GM19025 (cell line): ENCODE measurements around the gene DLEC1.
"Not testable (repeated sequence)": the region's sequence is repeated elsewhere in the genome, so short reads cannot be mapped to it uniquely, and the experiment has no call there.

ENCODE experiments used
- ATAC-seq: cut with Tn5 transposase; IDR thresholded peaks from one replicate; pipeline ENCODE4 v1.9.1; 2021; ENCODE audit warnings: mild to moderate bottlenecking, low read depth, moderate library complexity; ENCODE audit not compliant: unreplicated experiment

DLEC1 gene

DNA sequence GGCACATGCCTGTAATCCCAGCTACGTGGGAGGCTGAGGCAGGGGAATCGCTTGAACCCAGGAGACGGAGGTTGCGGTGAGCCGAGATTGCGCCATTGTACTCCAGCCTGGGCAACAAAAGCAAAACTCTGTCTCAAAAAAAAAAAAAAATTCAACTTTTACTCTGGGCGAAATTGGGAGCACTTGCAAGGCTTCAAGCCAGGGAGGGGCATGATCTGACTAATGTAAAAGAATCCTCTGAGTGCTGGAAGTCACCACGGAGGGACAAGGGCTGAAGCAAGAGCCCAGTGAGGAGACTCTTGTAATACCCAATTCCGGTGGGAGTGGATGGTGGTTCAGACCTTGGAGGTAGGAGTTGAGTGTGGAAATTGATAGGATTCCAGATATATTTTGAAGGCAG is 4.7 kb upstream of the DLEC1 start:
- ATAC-seq: not testable (repeated sequence)

DNA sequence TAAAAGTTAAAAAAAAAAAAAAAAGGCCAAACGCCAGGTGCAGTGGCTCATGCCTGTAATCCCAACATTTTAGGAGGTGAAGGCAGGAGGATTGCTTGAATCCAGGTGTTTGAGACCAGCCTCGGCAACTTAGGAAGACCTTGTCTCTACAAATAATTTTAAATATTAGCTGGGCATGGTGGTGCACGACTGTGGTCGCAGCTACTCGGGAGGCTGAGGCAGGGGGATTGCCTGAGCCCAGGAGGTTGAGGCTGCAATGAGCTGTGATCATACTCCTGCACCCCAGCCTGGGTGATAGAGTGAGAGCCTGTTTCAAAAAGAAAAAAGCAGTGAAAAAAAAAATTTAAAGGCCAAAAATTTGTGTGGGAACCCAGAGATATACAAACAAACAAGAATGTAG is 2.7 kb upstream of the DLEC1 start:
- ATAC-seq: no peak

DNA sequence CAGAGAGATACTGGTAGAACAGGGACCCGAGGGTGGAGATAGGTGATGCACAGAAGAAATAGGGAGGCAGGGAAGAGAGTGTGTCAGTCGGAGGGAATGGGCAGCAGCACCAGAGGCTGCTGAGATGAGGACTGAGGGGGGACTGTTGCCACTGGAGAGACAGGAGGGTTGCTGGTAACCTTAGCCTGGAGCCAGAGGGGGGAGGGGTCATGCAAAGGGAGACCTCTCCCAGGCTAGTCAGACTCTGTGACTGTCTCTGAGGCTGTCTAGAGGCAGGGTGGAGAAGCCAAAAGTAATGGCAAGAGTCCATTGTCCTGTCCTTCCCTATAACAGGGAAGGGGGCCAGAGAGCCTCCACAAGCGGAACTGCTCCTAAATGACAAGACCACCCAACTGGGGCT is 2.1 kb upstream of the DLEC1 start:
- no peak for ATAC-seq

DNA sequence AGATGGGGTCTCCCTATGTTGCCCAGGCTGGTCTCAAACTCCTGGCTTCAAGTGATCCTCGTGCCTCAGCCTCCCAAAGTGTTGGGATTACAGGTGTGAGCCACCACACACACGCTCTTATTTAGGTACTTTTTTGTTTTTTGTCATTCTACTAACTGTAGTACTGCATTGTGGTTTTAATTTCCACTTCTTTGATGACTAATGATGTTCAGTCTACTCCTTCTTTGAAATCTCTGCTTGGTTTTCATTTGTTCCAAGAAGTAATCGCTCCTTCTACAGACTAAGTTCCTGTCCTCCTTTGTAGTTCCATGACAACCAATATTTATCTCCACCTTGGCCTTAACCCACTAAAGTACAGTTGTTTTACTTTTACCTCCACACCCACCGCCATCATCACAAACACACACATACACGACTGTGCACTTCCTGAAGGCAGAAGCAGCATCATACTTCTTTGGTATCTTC is 529 bp upstream of the DLEC1 start:
- ATAC-seq: no peak

DNA sequence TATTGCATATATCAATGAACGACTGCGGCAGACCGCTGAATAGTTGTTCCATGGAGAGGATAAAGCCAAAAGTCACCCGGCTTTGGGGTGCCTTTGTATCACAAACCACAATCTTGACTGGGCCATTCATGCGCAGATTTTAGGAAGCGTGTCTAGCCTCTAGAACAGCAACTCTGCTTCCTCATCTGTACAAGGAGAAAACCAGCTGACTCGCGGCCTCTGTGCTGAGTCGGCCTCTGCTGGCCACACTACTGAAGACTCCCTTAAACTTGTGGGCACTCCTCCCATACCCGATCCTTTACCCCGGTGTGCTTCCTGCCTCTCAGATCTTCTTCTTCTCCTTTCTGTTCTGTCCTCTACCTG is 872 bp downstream of the DLEC1 start:
- ATAC-seq: peak; percentile 38

DNA sequence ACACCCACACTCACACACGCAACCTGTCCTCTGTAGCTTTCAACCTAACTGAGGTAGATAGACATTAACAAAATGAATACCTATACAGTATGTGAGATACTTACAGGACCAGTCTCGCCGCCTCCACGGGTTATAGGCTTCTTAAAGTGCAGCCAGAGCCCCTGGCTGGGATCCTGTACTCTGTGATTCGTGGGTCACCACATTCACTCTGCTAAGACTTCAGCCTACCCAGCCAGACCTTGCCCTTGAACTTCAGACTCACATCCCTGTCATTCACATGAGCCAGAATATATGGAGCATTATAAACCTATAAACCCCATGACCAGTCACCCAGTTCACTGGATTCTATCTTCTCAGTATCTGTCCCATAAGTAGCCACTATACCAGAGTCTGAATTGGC is 1.4 kb downstream of the DLEC1 start:
- ATAC-seq: no peak

DNA sequence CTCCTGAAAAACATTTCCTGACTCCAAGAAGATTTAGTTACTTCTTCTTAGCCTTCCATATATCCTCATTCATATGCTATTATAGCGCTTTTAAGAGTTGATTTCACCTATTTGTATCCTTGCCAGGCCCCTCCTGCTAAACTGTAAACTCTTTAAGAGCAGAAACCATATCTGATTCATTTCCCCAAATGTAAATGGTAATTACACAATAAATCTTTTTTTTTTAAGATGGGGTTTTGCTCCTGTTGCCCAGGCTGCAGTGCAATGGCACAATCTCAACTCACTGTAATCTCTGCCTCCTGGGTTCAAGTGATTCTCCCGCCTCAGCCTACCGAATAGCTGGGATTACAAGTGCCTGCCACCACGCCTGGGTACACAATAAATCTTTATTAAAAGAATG is 4.5 kb downstream of the DLEC1 start:
- no peak for ATAC-seq

DNA sequence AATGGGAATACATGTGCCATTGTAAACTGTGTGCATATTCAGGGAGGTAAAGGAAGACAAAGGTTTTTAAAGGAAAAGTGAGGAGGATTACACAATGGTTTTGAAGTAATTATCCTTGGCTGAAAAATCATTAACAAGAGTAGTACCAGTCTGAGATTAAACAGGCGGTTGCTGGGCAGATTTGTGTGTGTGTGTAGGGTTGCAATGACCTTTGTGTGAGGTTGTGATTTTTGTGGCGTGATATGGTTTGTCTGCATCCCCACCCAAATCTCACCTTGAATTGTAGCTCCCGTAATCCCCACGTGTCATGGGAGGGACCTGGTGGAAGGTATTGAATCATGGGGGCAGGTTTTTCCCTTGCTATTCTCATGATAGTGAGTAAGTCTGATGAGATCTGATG is 7.0 kb downstream of the DLEC1 start:
- ATAC-seq: no peak

DNA sequence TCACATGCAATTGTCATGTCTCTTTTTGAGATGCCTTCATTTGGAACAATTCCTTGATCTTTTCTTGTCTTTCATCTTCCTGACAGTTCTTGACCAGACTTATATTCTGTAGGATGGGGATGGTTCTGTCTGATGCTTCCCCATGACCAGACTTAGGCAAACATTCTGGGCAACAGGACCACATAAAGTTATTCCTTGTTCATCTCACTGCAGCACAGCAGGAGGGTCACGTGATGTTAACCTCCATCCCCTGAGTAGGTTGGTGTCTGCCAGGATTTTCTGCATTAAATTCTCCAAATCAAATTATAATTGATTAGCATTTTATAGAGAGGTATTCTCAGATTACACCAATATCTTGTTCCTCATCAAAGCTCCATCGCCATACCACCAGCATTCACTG is 7.8 kb downstream of the DLEC1 start:
- no peak for ATAC-seq

DNA sequence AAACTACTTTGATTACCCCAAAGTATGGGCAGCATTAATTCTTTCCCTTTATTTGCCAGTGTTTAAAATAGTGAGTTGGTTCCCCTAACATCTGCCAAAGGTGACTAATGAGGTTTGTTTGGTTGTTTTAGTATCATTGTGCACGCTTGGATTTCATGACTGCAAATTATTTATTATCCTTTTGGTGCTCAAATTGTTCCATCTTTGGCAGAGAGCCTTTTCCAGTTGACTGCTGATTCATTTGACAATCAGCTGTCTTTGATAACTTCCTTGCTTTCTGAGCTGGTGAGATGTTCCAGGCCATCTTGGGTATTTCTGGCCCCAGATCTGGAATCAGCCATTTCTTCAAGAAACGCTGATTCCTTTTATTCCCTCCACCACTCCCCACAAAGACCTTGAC is 8.9 kb downstream of the DLEC1 start:
- no peak for ATAC-seq

DNA sequence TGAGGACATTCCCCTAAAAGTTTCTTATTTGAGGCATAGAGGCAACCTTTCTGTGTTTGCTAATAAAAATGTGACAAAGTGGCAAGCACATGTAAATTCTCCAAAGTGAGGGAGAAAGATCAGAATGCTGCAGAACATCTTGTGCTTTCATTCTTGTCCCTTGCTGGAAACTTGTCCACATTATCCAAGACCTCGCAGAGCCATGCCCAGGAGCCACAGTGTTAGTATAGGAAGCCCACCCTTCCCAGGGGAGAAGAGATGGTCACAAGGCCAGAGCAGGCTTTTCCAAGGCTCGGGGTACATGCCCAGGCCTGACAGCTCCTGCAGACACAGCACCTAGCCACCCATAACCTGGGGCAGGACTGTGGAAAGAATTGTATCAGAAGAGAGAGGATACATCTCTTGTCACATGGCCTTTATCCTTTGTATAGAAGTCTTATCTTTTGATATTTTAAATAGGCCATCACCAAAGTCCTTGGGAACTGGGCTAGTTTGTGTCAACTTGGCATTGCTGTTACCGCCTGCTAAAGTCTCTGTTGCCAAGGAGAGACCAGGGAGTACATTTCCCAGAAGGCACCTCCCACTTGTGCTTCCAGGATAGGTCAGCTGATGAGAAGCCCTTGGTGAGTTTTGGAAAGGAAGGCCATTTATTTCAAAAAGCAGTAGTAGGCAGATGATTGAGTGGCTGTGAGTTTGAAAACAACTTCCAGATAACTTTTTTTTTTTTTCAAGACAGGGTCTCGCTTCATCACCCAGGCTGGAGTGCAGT is 10.5 kb downstream of the DLEC1 start:
- ATAC-seq: no peak

DNA sequence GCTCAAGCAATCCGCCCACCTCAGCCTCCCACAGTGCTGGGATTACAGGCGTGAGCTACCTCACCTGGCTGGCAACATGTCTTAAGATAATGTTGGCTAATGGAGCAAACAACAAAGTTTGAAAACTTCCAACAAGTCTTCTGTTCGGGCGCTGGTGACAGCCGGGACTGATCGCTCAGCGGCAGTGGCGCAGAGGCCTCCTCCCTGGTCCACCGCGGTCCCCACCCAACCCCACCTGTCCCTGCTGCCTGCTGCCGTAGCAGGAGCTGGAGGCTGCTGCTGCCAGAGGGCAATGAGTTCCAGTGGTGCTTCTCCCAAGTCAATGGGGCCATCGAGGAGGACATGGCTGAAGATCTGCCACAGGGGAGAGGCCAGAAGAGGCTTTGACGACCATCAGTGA is 12.1 kb downstream of the DLEC1 start:
- no peak for ATAC-seq

DNA sequence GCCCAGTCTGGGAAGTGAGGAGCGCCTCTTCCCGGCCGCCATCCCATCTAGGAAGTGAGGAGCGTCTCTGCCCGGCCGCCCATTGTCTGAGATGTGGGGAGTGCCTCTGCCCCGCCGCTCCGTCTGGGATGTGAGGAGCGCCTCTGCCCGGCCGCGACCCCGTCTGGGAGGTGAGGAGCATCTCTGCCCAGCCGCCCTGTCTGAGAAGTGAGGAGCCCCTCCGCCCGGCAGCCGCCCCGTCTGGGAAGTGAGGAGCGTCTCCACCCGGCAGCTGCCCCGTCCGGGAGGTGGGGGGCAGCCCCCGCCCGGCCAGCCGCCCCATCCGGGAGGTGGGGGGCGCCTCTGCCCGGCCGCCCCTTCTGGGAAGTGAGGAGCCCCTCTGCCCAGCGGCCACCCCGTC is 14.3 kb downstream of the DLEC1 start:
- ATAC-seq: not testable (repeated sequence)

DNA sequence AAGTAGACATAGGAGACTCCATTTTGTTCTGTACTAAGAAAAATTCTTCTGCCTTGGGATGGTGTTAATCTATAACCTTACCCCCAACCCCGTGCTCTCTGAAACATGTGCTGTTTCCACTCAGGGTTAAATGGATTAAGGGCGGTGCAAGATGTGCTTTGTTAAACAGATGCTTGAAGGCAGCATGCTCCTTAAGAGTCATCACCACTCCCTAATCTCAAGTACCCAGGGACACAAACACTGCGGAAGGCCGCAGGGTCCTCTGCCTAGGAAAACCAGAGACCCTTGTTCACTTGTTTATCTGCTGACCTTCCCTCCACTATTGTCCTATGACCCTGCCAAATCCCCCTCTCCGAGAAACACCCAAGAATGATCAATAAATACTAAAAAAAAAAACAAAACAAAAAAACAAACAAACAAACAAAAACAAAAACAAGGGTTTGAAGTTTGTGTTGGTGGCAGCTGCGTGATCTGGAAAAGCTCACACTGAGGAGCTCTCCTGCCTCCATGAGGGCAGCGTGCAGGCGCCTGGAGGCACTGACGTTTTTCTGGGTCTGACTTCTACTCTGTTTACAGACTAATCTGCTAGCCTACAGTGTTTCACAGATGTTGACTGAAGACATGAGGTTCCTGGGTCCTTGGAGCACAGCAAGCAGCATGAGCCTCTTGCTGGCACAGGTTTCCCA is 14.9 kb downstream of the DLEC1 start:
- not testable (repeated sequence) for ATAC-seq

DNA sequence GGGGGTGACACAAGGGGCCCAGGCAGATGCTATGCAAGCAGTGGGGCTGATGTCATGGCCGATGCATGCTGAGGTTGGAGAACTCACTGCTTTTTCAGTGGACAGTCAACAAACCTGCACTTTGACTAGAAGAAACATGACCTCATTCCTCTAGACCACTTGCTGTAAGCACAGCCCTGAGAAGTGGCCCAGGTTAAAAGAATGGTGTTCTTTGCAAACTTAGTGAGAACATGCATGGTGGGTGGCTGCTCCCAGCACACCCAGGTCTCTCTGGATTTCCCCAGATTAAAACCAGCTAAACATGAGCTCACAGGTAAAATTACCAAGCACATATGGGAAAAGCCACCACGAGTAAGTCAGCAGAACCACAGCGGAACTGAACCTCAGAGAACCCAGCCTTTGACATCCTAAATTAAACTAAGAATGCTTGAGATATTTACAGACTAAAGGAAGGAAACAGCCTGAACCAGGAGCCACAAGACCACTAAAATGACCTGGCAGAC is 15.5 kb downstream of the DLEC1 start:
- ATAC-seq: no peak

DNA sequence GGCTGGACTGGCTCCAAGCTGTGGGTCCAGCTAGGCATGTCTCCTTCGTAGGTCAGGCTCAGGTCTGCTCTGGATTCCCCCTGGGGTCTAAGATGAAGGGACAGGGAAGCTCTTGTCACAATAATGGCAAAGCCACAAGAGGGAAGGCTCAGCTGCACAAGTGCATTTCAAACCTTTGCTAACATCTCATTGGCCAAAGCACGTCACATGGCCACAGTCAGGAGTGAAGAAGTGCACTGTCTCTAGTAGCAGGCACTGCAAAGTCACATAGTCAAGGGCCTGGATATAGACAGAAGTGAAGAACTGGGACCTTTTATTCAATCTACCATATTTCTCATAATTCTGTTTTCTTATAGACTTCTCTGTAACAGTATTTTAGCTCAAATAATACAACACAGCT is 20.1 kb downstream of the DLEC1 start:
- no peak for ATAC-seq

DNA sequence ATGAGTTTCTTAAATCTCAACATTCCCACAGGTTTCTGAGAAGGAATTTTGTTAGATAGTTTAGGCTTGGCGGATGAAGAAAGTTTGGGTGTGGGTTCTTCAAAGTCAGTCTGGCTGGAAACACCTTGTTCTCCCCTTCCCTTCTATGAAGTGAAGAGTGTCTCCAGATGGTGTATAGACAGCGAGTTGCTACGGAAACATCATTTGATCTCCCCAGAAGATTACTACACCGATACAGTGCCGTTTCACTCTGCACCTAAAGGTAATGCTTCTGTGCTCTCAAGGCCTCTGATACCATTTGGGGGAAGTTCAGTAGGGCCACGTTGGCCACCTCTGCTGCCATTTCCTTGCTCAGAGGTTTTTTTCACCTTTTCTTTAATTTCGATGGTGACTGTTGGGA is 20.6 kb downstream of the DLEC1 start:
- ATAC-seq: no peak

DNA sequence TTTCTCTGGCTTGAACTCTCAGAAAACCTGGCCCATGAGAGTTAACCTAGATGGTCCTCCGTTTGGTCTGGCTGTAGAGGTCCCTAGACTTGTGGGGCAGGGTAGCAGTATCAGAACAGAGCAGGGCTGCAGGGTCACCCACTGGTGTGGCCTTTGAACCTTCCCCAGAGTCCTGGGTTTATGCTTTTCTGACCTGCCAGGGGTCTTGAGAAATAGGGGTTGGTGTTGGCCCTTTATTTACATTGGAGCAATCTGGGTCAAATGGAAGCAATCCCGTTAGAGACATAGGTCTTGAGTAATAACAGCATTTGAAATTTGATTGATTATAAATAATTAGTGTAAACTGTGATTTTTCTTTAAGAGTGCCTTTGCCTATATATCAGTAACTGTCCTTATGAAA is 23.8 kb downstream of the DLEC1 start:
- ATAC-seq: no peak

DNA sequence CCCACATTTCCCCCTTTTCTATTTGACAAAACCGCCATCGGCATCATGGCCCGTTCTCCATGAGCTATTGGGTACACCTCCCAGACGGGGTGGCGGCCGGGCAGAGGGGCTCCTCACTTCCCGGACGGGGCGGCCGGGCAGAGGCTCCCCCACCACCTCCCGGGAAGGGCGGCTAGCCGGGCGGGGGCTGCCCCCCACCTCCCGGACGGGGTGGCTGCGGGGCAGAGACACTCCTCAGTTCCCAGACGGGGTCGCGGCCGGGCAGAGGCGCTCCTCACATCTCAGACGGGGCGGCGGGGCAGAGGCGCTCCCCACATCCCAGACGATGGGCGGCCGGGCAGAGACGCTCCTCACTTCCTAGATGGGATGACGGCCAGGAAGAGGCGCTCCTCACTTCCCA is 25.4 kb downstream of the DLEC1 start:
- ATAC-seq: not testable (repeated sequence)

DNA sequence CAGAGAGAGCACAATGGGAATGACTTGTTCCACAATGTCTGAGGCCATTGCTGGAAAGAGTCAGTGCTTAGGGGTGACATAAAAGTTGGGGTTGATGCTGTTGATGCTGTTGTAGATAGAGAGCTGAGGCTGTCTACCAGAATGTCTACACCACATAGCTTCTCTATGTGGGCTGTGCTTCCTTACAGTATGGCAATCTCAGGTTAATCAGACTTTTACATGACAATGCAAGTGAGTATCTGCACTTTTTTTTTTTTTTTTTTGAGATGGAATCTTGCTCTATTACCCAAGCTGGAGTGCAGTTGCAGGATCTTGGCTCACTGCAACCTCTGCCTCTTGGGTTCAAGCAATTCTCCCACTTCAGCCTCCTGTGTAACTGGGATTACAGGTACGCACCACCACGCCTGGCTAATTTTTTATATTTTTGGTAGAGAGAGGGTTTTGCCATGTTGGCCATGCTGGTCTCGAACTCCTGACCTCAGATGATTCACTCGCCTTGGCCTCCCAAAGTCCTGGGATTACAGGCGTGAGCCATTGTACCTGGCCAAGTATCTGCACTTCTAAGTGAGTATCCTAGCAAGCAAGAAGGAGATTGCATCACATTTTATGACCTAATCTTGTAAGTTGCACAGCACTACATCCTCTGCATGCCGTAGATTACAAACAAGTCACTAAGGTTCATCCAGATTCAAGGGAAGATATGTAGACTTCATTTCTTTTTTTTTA is 28.7 kb downstream of the DLEC1 start:
- no peak for ATAC-seq

DNA sequence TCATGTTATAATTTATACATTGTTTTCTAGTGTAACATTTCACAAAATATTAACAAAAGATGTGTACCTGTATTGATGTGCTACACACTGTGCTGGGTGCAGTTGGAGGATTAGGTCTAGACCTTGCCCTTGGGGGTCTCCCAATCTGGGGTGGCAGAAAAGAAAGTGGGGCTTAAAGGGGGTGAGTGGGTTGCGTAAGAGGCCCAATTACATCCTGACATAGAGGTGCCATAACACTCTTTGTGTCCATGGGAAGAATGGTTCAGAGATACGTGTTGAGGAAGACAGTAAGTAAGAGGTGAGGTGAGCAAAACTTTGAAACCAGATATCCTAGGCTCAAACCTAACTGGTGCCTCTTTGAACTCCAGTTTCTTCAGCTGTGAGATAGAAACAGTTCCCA is 31.0 kb downstream of the DLEC1 start:
- no peak for ATAC-seq
